Left colon (tissue), 2 donors: Measurements from ENCODE around the gene EXPH5. TPM values are rescaled to one million over a fixed set of nuclear protein-coding genes. Genes with fewer than 3 reads are reported as not detected.

Source experiments
- ATAC-seq: fragments of 200-7000 bp; cut with Tn5 transposase; one replicate; pipeline ENCODE4 v1.9.1; 2020; ENCODE audit warnings: mild to moderate bottlenecking, moderate library complexity
- DNase-seq, 2 donors: peaks; one replicate each; pipeline ENCODE4 v3.0.0-alpha.2; 2020
- intact Hi-C, 2 donors: fragments of 100-400 bp; cut with DNase I in 1 of 2; cut with micrococcal nuclease in 1 of 2; formaldehyde crosslinking; loops; one replicate each; pipeline versions ENCODE4 v1.11.2 to v1.14.0; 2022; cut with DNase I, micrococcal nuclease
- total RNA-seq, 2 donors: library from RNA; stranded (reverse); fragmentation: NEBNext Ultra II Directional; extraction: Animal tissue kit (Norgen Biotek cat#: 25700); gene quantifications; one replicate each; pipeline ENCODE4 v1.2.1, GENCODE V29; 2021
- donor health status: DM: no; HTN: no; CAD: no.
- donor health status: DM: yes; HTN: yes; CAD: no.

Gene EXPH5
- total RNA-seq, 2 donors from 2014 or later: 42.2 to 51.8 TPM

- intact Hi-C loops: no loop called here
- no peak for ATAC-seq
- DNase-seq: no peak
Measured at GRCh38 chr11:108574675-108575074, 18.9 kb downstream of the EXPH5 start.

DNA sequence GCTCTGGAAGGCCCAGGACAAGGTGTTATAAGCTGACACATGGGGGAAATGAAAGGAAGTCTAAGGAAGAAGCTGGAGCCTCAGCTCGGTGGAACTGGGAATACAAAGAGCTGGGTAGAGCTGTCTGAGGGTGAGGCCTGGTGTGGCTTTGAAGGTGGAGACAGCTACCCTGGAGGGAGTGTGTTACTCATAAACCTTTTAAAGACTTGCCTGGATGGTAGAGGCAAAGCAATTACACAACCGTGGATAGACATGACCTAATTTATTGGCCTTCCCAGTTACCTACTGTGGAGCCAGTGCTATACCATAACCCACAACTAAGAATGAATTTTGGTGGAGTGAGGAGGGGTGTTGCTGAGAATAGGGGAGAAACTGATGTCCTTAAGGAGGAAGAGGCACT is 22.6 kb downstream of the EXPH5 start:
- ATAC-seq (peak; percentile 99), DNase-seq (peak; percentile 49 to 69)
- intact Hi-C loops: no loop called here

DNA sequence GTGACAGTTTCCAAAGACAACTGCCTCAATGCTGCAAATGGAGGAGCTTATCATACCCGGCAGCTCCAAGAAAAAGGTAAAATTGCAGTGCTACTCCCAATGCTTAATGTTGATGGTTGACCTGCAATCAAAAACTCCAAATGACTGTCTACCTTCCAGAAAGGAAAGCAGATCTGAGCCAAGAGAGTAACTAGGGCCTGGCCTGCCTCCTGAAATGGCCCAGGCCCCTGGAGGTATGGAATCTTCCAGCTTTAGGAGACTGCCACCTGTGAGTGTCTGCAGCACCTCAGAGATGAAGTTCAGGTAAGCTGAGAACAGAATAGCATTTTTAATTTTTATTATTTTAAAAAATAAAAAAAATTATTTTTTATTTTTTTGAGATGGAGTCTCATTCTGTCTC is 23.7 kb downstream of the EXPH5 start:
- ATAC-seq: no peak
- intact Hi-C loops: no loop called here
- no peak for DNase-seq

- DNase-seq: no peak
- intact Hi-C loops: no loop called here
- ATAC-seq: no peak
Measured at GRCh38 chr11:108568195-108568858, 25.2 kb downstream of the EXPH5 start.

GRCh38 chr11:108565653-108566052 is 27.9 kb downstream of the EXPH5 start:
- ATAC-seq (peak; percentile 53), DNase-seq (no peak)
- intact Hi-C loops: no loop called here

DNA sequence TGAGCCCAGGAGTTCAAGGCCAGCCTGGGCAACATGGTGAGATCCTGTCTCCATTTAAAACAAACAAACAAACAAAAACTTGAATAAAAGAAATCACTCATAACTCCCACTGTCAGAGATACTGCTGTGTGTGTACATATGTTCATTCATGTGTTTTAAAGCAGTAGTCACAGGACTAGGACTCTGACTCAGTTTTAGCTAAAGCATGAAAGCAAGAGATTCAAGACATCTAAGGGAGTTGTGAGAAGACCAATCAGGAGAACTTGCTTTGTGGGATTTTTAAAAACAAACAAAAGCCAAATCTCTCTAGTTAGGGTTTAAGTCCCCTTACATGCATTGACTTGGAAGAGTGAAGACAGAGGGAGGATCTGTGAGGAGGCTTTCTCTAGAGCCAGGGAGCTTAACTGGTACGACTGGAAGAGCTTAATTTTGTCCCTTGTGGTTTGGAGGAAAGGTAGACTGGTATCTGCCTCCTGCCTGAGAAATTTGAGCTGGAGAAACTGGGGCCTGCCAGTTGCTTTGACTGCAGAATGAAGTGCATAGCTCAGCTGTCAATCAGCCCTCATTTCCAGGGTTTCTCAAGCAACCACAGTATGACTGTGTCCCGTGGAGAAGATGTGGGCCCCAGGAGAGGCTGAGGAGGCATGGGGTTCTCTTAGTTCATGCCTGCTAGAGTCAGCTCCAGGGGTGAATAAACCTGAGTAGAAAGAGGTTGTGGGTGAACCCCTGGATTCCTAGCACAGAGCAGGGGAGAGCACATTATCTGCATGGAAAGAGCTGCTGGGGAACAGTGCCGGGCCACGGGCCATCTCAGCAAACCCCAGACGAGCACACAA is 30.6 kb downstream of the EXPH5 start:
- ATAC-seq (no peak), DNase-seq (no peak)
- intact Hi-C loops: no loop called here

- ATAC-seq: no peak
- intact Hi-C loops: no loop called here
- no peak for DNase-seq
Measured at GRCh38 chr11:108561535-108561991, 32.0 kb downstream of the EXPH5 start.

DNA sequence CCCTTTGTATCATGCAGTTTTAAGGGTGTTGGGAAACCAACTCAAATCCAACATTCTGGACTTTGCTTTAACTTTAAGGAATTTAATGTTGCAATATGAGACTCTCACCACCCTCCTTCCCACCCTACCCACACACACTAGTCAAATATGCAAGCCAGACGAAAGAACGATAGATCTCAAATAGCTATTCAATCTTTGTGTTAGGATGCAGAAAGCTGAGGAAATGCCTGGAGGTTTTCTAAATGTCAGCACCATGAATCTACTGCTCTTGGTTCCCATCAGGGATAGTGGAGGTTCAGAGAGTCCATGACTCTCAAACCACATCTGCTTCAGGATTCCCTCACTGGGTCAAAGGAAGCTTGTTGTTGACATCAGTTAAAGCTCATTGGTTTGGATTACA is 33.7 kb downstream of the EXPH5 start:
- intact Hi-C loops: no loop called here
- no peak for DNase-seq
- ATAC-seq: no peak

DNA sequence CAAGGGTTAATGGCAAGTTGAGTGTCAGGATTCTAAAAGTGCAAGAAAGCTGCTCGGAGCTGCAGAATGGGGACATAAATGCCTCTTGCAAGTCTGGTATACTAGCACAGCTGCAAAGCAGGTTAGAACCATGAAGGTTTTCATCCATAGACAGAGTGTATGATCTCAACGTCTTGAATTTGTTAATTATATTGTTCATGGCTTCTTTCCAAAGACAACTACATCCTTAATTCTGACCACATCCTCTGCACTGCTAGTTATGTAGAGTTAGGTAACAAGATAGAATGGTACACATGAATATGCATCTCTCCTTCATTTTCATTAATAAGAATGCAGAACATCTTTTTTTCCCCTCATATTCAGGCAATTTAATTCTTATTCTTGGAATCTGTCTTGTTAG is 34.2 kb downstream of the EXPH5 start:
- intact Hi-C loops: no loop called here
- ATAC-seq: no peak

GRCh38 chr11:108558222-108558621 is 35.3 kb downstream of the EXPH5 start:
- intact Hi-C loops: no loop called here
- DNase-seq: no peak
- no peak for ATAC-seq

More for the DNA sequence above, 34.2 kb downstream of the EXPH5 start:
- no peak for DNase-seq

- DNase-seq: no peak
- intact Hi-C loops: no loop called here
- ATAC-seq: no peak
Measured at GRCh38 chr11:108556019-108556418, 37.5 kb downstream of the EXPH5 start.

DNA sequence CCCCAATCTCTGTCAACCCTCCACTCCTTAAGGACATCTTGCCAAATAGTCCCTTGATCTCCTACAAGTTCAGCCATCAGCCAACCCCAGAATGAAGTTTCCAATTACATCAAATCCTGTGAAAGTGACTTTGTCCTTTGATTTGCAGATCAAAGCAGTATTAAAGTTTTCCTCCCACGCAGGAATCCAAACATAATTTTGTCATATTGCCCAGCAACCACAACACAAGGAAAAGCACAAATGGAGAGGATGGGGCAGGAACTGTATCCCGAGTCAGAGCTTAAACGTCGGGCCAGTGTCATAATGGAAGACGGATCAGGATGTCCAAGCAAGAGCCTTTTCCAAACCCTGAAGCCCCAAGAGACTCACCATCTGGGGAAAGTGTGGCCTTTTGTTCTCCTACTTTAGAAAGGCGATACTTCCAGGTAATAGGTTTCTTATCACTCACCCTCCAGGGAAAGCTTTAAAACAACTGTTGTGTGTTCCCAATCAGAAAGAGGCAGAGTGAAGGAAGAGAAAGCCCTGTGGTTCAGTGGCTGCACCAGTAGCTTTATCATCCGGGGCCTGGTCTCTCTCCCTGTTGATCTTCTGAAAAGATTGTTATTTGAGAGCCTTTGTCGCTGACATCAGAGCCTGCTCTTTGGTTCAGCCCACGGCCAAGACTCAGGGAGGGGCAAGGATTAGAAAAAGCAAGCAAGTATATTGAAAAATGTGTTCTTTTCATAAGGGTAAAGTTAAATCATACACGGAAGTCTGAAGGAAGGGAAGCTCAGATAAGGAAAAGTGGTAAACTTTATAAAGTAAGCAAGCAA is 41.7 kb downstream of the EXPH5 start:
- no peak for DNase-seq
- intact Hi-C loops: no loop called here
- peak; percentile 72 for ATAC-seq

- ATAC-seq (no peak), DNase-seq (no peak)
- intact Hi-C loops: no loop called here
Measured at GRCh38 chr11:108549319-108549885, 44.2 kb downstream of the EXPH5 start.

GRCh38 chr11:108545909-108546501 is 47.6 kb downstream of the EXPH5 start:
- intact Hi-C loops: no loop called here
- ATAC-seq: no peak
- DNase-seq: no peak

- DNase-seq: no peak
- intact Hi-C loops: no loop called here
- no peak for ATAC-seq
Measured at GRCh38 chr11:108543316-108543964, 50.1 kb downstream of the EXPH5 start.

DNA sequence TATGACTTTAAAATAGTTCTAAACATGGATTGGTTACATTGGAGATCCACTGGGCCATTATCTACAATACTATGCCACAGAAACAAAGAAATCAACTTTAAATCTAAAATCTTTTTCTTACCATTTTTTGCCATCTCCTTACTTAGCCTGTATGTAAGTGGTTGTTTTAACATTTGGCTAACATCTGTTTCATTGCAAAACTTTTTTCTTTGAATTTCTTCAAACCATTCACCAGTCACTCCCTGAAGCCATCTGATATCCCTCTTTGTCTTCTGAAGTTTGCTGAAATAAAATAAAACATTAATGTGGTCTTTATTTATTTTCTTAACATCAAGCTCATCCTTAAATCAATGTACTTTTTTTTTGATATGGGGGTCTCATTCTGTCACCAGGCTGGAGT is 52.0 kb downstream of the EXPH5 start:
- intact Hi-C loops: no loop called here
- DNase-seq (no peak), ATAC-seq (no peak)

DNA sequence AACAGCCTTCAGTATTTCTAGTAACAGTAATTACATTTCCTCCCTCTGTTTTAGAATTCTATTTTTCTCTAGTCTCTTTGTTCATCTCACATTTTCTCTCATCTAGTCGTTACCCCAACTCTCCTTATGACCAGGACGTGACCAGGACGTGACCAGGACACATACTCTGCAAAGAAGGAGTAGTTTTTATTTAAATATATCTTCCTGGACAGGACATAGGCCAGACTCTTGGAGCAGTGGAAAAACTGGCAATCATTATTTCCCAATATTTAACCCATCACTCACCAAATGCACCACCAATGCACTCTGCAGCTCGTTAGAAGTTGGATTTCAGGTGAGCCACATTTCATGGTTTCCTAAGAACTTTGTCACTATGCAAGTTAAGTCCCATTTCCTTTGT is 55.1 kb downstream of the EXPH5 start:
- ATAC-seq: peak; percentile 33
- intact Hi-C loops: no loop called here

DNA sequence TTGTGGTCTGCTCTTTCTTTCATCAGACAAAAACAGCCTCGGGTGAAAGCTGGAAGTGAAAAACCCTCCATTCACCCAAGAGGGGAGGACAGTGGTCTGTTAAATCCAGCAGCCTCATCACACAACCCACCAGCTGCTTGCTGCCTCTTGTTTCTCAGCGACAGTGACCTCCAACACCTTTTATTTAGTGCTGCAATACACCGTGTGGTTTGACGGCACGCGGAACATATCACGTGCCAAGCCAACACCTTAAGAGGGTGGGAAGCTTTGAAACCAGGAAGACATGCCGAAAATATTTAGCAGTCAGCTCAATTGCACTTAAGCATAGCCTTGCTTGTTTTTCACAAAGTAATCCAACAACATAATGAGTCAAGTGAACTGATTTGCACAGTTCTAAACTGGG is 55.5 kb downstream of the EXPH5 start:
- DNase-seq (peak; percentile 48 to 58), ATAC-seq (peak; percentile 97)
- intact Hi-C loops: no loop called here

More for the DNA sequence above, 55.1 kb downstream of the EXPH5 start:
- DNase-seq: no peak
